Measurements from ENCODE around the gene FILIP1L.
"Not testable (repeated sequence)": the region's sequence is repeated elsewhere in the genome, so short reads cannot be mapped to it uniquely, and the experiment has no call there.

FILIP1L gene

DNA sequence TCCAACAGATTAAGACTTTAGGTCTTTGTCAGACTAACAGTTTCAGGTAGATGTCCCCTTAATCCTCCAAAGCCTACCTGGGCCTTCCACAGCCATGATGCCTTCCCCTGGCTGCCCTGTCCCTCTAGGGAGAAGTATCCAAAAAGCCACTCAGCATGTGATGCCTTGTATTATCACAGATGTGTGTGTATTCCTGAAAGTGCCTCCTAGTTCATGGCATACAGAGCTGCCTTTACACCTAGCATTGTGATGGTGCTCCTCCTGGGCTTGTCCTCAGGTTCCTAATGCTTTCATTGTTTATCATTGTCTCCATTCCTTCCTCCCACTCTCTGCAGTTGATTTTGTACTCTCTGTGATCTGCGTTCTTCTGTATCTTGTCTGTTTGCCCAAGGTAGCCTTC is 253.1 kb downstream of the FILIP1L start:
- no peak for DNase-seq

GRCh38 chr3:99859825-99860224 is 254.5 kb downstream of the FILIP1L start:
- DNase-seq, result no peak

DNA sequence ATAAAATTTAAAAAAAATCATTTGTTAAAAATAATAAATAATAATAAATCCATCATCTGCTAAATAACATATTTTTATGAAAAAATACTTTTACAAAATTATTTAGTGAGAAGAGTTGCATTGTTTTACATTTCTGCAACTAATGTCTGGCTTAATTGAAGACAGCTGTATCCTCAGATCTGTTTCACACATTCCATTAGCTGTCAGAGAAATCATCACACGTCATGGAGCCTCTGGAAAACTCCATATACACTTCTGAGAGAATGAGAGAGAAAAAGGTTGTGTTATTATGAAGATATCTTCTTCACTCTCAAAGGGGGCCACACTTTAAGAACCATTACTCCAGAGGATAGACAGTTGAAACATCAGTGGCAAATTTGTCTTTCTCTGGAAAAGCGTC is 255.8 kb downstream of the FILIP1L start:
- no peak for DNase-seq

DNA sequence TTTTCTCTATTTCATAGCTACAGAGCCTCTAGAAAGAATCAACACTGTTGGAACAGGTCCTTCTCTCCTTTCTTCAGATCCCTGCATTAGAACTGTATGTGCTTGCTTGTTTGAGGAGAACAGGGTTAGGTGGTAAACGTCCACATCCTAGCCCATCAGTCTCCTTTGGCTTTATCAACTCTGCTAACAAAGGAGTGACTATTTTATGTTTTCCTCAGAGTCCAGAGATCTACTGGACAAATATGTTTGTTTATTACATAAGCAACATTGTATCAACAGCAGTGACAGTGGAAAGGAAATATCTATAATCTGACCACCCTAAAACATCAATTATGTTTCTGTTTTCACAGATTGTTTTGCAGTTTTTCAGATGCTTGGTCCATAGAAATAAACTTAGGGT is 257.0 kb downstream of the FILIP1L start:
- no peak for DNase-seq

GRCh38 chr3:99856437-99857220 is 257.7 kb downstream of the FILIP1L start:
- no peak for DNase-seq

DNA sequence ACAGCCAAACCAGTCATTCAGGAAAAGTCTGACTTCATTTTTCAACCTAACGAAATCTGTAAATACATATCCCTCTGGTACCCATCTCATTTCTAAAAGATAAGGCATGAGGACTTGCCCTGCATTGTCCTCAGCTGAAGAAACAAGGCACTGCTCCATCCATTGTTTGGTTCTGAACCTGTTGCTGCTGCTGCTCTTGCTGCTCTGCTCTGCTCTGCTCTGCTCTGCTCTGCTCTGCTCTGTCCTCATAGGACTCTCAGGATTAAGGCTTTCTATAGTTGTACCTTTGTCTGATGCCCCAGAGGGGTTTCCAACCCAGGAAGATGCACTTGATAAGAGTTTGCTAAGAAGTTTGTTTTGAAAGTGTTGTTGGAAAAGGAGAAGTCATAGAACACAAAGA is 258.4 kb downstream of the FILIP1L start:
- no peak for DNase-seq

DNA sequence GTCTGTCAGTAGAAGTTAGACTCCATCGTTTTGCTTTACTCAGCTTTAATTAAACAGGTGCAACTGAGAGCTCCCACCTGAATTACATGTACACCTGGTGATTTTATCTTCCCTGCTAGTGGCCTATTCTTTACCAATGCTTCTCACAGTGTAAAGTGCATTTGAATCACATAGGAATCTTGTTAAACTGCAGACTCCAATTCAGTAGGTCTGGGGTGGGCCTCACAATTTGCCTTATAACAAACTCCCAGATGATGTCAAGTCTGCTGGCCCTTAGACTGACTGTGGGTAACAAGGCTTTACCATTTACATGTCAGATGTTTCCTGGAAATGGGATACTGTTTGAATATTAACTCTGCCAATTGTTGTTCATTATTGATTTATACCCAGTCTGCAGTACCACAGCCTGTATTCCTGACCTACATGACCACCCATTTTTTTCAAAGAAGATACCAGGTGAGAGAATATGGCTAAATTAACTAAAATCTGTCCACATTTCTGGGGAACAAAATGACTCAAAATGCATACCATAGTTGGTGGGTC is 259.5 kb downstream of the FILIP1L start:
- DNase-seq, result no peak

DNA sequence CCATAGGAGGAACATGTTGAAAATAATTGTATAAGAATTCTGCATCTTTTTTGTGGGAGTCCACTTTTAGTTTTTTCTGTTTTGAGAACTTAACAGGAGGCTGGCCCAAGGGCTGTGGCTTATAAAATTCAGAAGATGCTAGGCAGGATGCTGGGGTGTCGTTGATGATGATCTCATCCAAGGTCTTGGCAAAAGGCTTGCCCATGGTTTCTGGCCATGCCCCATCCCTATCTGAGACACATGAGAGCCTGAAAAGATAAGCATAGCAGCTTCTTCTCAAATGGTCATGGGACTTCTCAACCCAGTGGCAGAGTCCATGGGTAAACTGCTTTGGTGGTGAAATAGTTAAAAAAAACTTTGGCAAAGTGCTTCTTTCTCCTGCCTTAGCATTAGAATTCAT is 261.4 kb downstream of the FILIP1L start:
- no peak for DNase-seq

DNA sequence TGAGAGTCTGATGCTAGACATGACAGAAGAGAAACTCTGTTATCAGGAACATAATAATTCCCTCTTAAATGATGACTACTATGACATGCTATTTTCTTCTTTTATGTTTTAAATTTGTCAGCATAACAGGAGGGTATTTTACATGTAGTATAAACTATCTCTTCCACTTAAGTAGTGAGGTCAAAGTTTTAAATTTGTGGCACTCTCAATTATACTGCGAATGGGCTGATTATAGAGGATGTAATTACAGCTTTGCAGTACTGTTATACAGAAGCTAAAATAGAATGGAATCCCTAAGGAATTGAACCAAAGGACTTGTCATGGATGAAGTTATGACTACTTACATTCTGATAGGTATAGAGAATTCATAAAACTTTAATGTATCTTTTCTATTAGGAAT is 262.3 kb downstream of the FILIP1L start:
- no peak for DNase-seq

DNA sequence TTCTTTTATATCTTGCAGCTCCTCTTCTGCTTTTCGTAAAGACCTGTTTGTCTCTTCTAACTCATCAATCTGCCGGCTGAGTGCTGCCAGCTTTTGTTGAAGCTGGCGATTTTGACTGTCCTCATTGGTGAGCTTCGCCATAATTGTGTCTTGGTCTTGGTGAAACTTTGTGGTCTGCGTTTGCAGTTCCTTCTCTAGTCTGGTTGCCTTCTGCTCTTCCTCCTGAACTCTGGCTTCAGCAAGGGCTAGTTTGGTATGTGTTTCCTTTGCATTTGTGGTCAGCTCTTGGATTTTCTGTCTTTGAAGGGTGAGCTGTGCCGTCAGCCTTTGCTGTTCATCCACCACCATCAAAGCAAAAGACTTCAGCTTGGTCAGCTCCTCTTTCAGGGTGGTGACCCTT is 263.7 kb downstream of the FILIP1L start:
- DNase-seq, result no peak

DNA sequence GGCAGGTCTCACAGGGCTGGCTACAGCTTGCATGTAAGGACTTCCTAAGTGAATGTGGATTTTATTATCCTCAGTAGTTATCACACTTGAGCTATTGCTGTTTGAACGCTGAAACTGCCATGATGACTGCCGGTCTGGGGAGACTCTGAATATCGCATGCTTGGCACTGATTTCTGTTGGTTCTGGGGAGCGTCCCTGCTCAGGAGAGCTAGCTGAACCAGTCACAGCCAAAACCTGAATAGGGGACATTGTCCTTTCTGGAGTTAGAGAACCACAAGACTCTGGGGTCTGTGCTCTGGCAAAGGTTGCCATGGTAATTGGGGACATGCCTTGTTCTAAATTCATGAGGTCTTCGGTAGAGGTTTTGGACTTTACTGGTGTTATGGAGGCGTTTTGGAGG is 265.9 kb downstream of the FILIP1L start:
- DNase-seq, result no peak

GRCh38 chr3:99846477-99847160 is 267.7 kb downstream of the FILIP1L start:
- no peak for DNase-seq

GRCh38 chr3:99845999-99846398 is 268.3 kb downstream of the FILIP1L start:
- no peak for DNase-seq

GRCh38 chr3:99845331-99845730 is 269.0 kb downstream of the FILIP1L start:
- DNase-seq, result no peak

- no peak for DNase-seq
Measured at GRCh38 chr3:99843590-99844258, 270.6 kb downstream of the FILIP1L start.

- DNase-seq, result no peak
Measured at GRCh38 chr3:99842826-99843589, 271.3 kb downstream of the FILIP1L start.

DNA sequence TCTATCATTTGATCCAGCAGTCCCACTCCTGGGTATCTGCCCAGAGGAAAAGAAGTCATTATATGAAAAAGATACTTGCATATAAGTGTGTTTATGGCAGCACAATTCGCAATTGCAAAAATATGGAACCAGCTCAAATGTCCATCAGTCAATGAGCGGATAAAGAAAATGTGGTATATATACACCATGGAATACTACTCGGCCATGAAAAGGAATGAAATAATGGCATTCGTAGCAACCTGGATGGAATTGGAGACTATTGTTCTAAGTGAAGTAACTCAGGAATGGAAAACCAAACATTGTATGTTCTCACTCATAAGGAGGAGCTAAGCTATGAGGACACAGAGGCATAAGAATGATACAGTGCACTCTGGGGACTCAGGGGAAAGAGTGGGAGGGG is 272.4 kb downstream of the FILIP1L start:
- not testable (repeated sequence) for DNase-seq

DNA sequence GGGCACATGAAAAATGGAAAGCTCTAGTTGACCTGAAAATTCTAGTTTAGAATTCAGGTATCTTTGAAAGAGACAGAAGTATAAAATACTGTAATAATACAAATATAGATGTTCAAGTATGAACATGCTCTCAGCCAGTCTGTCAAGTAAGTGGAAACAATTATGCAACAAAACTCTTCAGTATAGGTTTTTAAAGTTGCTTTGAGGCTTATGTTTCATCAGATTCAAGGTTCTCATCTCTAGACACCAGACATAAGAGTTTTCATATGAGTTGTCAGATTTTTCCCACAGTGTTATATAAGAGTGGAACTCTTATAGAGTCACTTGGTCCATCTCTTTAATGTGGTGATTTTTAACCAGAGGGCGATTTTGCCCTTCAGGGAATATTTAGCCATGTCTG is 274.7 kb downstream of the FILIP1L start:
- DNase-seq, result no peak

DNA sequence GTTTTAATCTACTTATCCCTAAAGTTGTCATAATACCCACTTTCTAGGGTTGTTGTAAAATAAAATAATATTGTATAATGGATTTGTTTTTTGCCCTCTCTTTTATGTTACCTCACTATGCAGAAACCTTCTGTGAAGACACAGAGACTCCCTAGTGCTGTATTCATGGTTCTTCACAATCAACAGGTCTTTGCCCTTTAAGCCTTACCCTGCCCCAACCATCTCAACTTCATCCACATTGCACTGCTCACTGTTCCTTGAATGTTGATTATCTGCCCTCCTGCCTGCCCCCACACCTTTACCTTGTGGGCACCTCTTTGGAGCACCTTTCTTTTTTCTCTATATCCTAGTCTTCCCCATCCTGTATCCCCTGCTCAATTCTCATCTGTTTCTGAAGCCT is 275.5 kb downstream of the FILIP1L start:
- no peak for DNase-seq

GRCh38 chr3:99837715-99838114 is 276.6 kb downstream of the FILIP1L start:
- no peak for DNase-seq

DNA sequence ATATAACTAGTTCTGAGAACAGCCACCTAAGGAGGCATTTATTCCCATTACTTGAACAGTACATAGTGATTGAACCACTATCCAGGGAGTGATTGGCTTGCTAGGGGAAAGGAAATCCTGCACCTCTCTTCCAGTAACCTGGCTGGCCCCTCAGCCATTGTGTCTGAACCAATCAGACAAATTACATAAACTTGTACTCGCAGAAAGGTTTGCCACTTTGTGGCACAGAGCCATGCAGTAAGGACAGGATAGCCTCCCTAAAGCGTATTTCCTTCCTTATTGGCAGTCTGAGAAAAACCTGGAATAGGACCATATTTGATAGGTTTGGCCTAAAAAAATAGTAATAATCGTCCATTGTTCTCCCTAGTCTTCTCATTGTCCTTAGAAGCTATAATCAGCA is 277.6 kb downstream of the FILIP1L start:
- DNase-seq, result no peak

DNA sequence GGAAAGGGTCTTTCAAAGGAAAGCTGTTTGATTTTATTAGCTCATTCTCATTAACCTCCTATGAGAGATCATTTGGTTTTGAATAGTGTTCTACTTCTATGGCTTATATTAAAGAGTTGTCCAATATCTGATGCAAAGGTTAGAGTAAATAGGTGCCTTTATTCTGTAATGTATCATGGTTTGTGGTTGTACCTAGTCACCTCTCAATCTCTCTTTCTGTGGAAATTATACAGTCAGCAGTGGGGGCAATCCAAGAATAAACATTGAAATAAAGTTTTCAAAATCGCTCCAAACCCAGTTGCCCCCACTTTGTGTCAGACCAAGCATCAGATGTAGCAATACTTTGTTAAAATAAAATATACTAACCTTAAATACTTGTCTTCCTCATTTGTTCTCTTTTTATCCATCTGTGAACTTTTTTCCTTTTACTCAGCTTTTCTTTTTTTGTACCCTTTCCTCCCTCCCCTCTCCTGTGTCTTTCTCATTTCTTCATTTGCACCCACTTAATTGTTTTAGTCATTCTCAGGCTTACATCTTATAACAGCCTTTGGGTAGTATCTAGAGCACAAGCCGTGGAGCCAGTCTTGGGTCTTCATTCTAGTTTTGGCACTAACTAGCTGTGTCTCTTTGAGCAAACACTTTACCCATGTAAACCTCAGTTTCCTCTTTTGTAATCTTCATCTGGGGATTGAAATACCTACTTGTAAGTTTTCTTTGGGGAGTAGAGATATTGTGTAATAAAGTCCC is 279.9 kb downstream of the FILIP1L start:
- DNase-seq, result no peak

All from activated CD4-positive, alpha-beta T cell treated with anti-CD3 and anti-CD28 coated beads for 48 hours (primary cell).